Measurements from ENCODE around the gene AKR1B1. TPM values are rescaled to one million over a fixed set of nuclear protein-coding genes. Genes with fewer than 3 reads are reported as not detected.

AKR1B1 gene
- total RNA-seq, 2 donors from 2014 or later = 12.9 to 27.5 TPM

GRCh38 chr7:134480202-134480601 lies 21.3 kb upstream of the AKR1B1 start:
- ATAC-seq (no peak), DNase-seq (no peak)
- TF ChIP-seq CTCF (IDR thresholded peaks at IDR 0.05) (no peak), POLR2A (IDR thresholded peaks at IDR 0.05) (no peak)
- intact Hi-C loops (cut with DNase I) = no loop called here
- no peak overlapping the region for H3K4me3 ChIP-seq
- no peak overlapping the region for H3K27ac ChIP-seq
- no peaks in the 10 kb centered on the region for H3K36me3 ChIP-seq (replicated peaks in 1 of 2; ENCODE audit: insufficient read depth in 1 of 2, low read depth in 2 of 2)
- no peaks in the 10 kb centered on the region for H3K4me1 ChIP-seq
- no peaks in the 10 kb centered on the region for H3K9me3 ChIP-seq
- H3K27me3 ChIP-seq = no peaks in the 10 kb centered on the region

GRCh38 chr7:134478707-134479106 lies 19.8 kb upstream of the AKR1B1 start:
- DNase-seq = no peak
- Histone ChIP-seq H3K27me3 (no peaks in the 10 kb centered on the region), H3K9me3 (no peaks in the 10 kb centered on the region), H3K36me3 (replicated peaks in 1 of 2; ENCODE audit: insufficient read depth in 1 of 2, low read depth in 2 of 2) (no peaks in the 10 kb centered on the region), H3K4me1 (no peaks in the 10 kb centered on the region), H3K4me3 (no peak overlapping the region), H3K27ac (no peak overlapping the region)
- no peak for TF ChIP-seq POLR2A (IDR thresholded peaks at IDR 0.05)
- TF ChIP-seq CTCF (IDR thresholded peaks at IDR 0.05) = no peak
- intact Hi-C loops (cut with DNase I) = no loop called here
- no peak for ATAC-seq
- 57 to 65% methylated on average over 2 of the region's 2 CpGs for WGBS, 2 donors

- WGBS, 2 donors = 65 to 71% methylated on average over 2 of the region's 2 CpGs
- no peaks in the 10 kb centered on the region for H3K4me1 ChIP-seq
- no peak overlapping the region for H3K4me3 ChIP-seq
- no peaks in the 10 kb centered on the region for H3K36me3 ChIP-seq (replicated peaks in 1 of 2; ENCODE audit: insufficient read depth in 1 of 2, low read depth in 2 of 2)
- H3K9me3 ChIP-seq = no peaks in the 10 kb centered on the region
- H3K27me3 ChIP-seq = no peaks in the 10 kb centered on the region
- intact Hi-C loops (cut with DNase I) = no loop called here
- H3K27ac ChIP-seq = no peak overlapping the region
- ATAC-seq (no peak), DNase-seq (no peak)
- TF ChIP-seq POLR2A (IDR thresholded peaks at IDR 0.05) = no peak
Measured at GRCh38 chr7:134477954-134478353, 19.1 kb upstream of the AKR1B1 start.

GRCh38 chr7:134476044-134476443 lies 17.1 kb upstream of the AKR1B1 start:
- ATAC-seq (no peak), DNase-seq (no peak)
- H3K36me3 ChIP-seq (replicated peaks in 1 of 2; ENCODE audit: insufficient read depth in 1 of 2, low read depth in 2 of 2) = no peaks in the 10 kb centered on the region
- intact Hi-C loops (cut with DNase I) = no loop called here
- no peaks in the 10 kb centered on the region for H3K4me1 ChIP-seq
- H3K9me3 ChIP-seq = no peaks in the 10 kb centered on the region
- TF ChIP-seq CTCF (IDR thresholded peaks at IDR 0.05) (no peak), POLR2A (IDR thresholded peaks at IDR 0.05) (no peak)
- H3K27ac ChIP-seq = no peak overlapping the region
- H3K27me3 ChIP-seq = no peaks in the 10 kb centered on the region
- H3K4me3 ChIP-seq = no peak overlapping the region

GRCh38 chr7:134474828-134475227 lies 15.9 kb upstream of the AKR1B1 start:
- DNase-seq (no peak), ATAC-seq (no peak)
- intact Hi-C loops (cut with DNase I) = no loop called here
- no peaks in the 10 kb centered on the region for H3K36me3 ChIP-seq (replicated peaks in 1 of 2; ENCODE audit: insufficient read depth in 1 of 2, low read depth in 2 of 2)
- no peaks in the 10 kb centered on the region for H3K9me3 ChIP-seq
- H3K4me1 ChIP-seq = no peaks in the 10 kb centered on the region
- 65 to 82% methylated on average over 1 of the region's 1 CpG for WGBS, 2 donors
- H3K27ac ChIP-seq = no peak overlapping the region
- no peaks in the 10 kb centered on the region for H3K27me3 ChIP-seq
- TF ChIP-seq CTCF (IDR thresholded peaks at IDR 0.05) = no peak
- H3K4me3 ChIP-seq = no peak overlapping the region

Measured in body of pancreas (tissue), 4 donors.